Glutamatergic neuron (in vitro differentiated cells): Measurements from ENCODE around the gene ATP5PO. TPM values are rescaled to one million over a fixed set of nuclear protein-coding genes. Genes with fewer than 3 reads are reported as not detected.

Experiments
- DNase-seq: peaks from one replicate; pipeline ENCODE4 v3.0.0; 2022
- H3K27ac Mint-ChIP-seq: one replicate; pipeline ENCODE4 v1.8.0; 2020; ENCODE audit warnings: mild to moderate bottlenecking, mixed read lengths, inconsistent platforms; ENCODE audit not compliant: unreplicated experiment
- H3K27me3 Mint-ChIP-seq: one replicate; pipeline ENCODE4 v1.8.0; 2020; ENCODE audit warnings: mild to moderate bottlenecking, moderate library complexity, mixed read lengths, inconsistent platforms; ENCODE audit not compliant: unreplicated experiment
- H3K36me3 Mint-ChIP-seq: one replicate; pipeline ENCODE4 v1.8.0; 2020; ENCODE audit warnings: mild to moderate bottlenecking, mixed read lengths, inconsistent platforms; ENCODE audit not compliant: unreplicated experiment
- H3K4me1 Mint-ChIP-seq: one replicate; pipeline ENCODE4 v1.8.0; 2020; ENCODE audit warnings: mild to moderate bottlenecking, low read depth, mixed read lengths, inconsistent platforms; ENCODE audit not compliant: unreplicated experiment
- H3K4me3 Mint-ChIP-seq: one replicate; pipeline ENCODE4 v1.8.0; 2020; ENCODE audit warnings: mild to moderate bottlenecking, mixed read lengths, inconsistent platforms; ENCODE audit not compliant: unreplicated experiment
- H3K9me3 Mint-ChIP-seq: one replicate; pipeline ENCODE4 v1.8.0; 2020; ENCODE audit warnings: mild to moderate bottlenecking, moderate library complexity, mixed read lengths, inconsistent platforms; ENCODE audit not compliant: unreplicated experiment
- total RNA-seq: library from RNA; stranded (reverse); fragmentation: NEBNext Ultra II Directional; extraction: Animal tissue kit (Norgen Biotek cat#: 25700); gene quantifications from one replicate; pipeline ENCODE4 v1.2.1, GENCODE V29; 2021; ENCODE audit not compliant: unreplicated experiment
- TF ChIP-seq, protein P1 (sequence below): fragments of 200-600 bp; sonication (generic); IDR thresholded peaks from one replicate; pipeline ENCODE4 v1.5.0; 2021; ENCODE audit not compliant: partially characterized antibody, unreplicated experiment

Gene ATP5PO
- total RNA-seq, 1 donor from 2014 or later: 236 TPM

DNA sequence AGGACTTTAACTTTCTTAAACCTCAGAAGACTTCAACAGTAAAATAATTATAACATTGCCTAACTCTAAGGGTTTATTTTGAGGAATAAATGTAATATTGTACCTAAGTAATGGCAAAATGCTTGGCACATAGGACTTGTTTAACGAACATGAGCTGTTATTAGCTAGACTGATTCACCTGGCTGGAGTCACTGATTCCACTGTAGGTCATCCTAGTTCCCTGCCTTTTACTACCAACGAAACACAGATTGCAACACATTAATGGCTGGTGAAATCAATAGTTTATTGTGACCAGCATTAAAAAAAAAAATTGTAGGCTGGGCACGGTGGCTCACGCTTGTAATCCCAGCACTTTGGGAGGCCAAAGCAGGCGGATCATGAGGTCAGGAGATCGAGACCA lies 45.5 kb upstream of the ATP5PO start:
- Mint-ChIP-seq H3K4me3 (no peak overlapping the region), H3K27me3 (no peaks in the 10 kb centered on the region), H3K4me1 (no peaks in the 10 kb centered on the region), H3K9me3 (peaks cover 2% of the 10 kb centered on the region), H3K27ac (no peak overlapping the region), H3K36me3 (peaks cover 19% of the 10 kb centered on the region)
- TF ChIP-seq, protein P1, sequence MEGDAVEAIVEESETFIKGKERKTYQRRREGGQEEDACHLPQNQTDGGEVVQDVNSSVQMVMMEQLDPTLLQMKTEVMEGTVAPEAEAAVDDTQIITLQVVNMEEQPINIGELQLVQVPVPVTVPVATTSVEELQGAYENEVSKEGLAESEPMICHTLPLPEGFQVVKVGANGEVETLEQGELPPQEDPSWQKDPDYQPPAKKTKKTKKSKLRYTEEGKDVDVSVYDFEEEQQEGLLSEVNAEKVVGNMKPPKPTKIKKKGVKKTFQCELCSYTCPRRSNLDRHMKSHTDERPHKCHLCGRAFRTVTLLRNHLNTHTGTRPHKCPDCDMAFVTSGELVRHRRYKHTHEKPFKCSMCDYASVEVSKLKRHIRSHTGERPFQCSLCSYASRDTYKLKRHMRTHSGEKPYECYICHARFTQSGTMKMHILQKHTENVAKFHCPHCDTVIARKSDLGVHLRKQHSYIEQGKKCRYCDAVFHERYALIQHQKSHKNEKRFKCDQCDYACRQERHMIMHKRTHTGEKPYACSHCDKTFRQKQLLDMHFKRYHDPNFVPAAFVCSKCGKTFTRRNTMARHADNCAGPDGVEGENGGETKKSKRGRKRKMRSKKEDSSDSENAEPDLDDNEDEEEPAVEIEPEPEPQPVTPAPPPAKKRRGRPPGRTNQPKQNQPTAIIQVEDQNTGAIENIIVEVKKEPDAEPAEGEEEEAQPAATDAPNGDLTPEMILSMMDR: no peak
- DNase-seq: no peak

GRCh38 chr21:33959680-33960079 lies 44.1 kb upstream of the ATP5PO start:
- peaks cover 19% of the 10 kb centered on the region for H3K36me3 Mint-ChIP-seq
- H3K4me3 Mint-ChIP-seq: no peak overlapping the region
- H3K9me3 Mint-ChIP-seq: peaks cover 2% of the 10 kb centered on the region
- no peaks in the 10 kb centered on the region for H3K4me1 Mint-ChIP-seq
- no peak for DNase-seq
- no peaks in the 10 kb centered on the region for H3K27me3 Mint-ChIP-seq
- TF ChIP-seq, protein P1: no peak
- no peak overlapping the region for H3K27ac Mint-ChIP-seq

GRCh38 chr21:33954395-33954794 lies 38.8 kb upstream of the ATP5PO start:
- no peak overlapping the region for H3K27ac Mint-ChIP-seq
- peaks cover 2% of the 10 kb centered on the region for H3K36me3 Mint-ChIP-seq
- H3K4me3 Mint-ChIP-seq: no peak overlapping the region
- TF ChIP-seq, protein P1: no peak
- H3K27me3 Mint-ChIP-seq: peaks cover 3% of the 10 kb centered on the region
- no peaks in the 10 kb centered on the region for H3K9me3 Mint-ChIP-seq
- no peaks in the 10 kb centered on the region for H3K4me1 Mint-ChIP-seq
- DNase-seq: no peak

DNA sequence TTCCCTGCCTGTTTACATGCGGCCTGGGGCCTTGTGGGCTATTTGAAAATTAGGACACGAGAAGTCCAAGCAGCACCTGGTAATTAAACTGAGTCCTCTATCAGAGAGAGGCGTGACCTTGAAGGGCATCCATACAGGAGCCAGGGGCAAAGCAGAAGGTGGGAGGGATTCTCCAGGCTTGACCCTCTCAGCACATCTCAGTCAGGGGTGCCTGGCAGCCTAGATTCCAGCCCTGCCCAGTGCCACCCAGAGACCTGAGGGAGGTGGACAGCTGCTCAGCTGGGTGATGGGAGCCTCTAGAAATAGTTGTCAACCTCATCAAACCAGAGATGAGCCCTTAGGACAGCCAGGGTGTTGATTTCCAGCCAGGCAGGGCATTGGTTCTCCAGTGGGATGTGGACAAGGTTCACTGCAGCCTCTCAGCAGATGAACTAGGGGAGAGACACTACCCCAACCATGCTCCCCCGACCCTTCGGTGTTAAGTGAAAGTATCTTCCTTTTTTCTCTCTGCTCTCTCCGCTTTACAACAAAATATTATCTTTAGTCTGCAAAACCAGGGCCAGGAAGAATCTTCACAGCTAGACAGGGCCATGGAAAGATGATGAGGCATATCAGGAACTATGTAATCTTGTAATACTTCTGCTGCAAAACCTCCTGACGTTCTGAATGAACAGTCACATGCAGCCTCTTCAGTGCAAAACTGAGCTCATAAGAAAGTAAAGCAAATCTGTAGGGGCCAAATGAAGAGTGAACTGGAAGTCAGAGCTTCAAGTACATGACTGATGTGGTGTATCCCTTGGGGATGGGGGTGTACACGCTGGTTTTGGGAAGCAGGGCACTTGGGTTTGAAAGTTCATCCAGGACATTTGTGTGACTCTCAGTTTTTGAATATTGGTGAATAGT lies 35.9 kb upstream of the ATP5PO start:
- peaks cover 3% of the 10 kb centered on the region for H3K27me3 Mint-ChIP-seq
- H3K27ac Mint-ChIP-seq: no peak overlapping the region
- TF ChIP-seq, protein P1: no peak
- no peak for DNase-seq
- no peaks in the 10 kb centered on the region for H3K36me3 Mint-ChIP-seq
- H3K4me3 Mint-ChIP-seq: no peak overlapping the region
- H3K4me1 Mint-ChIP-seq: peaks cover 17% of the 10 kb centered on the region
- no peaks in the 10 kb centered on the region for H3K9me3 Mint-ChIP-seq

GRCh38 chr21:33950431-33951079 lies 35.0 kb upstream of the ATP5PO start:
- Mint-ChIP-seq H3K36me3 (no peaks in the 10 kb centered on the region), H3K4me1 (peaks cover 17% of the 10 kb centered on the region), H3K9me3 (no peaks in the 10 kb centered on the region), H3K4me3 (no peak overlapping the region), H3K27ac (no peak overlapping the region), H3K27me3 (peaks cover 3% of the 10 kb centered on the region)
- no peak for DNase-seq
- TF ChIP-seq, protein P1: no peak
